ENCODE measurements around the gene CDK5RAP3.
A peak's percentile ranks its signal among the peaks of the same experiment; 100 is the strongest.

The CDK5RAP3 gene

GRCh38 chr17:47948706-47949196 is 22.2 kb upstream of the CDK5RAP3 start:
- DNase-seq: no peak

- peak in 53 of 56 donors; percentile 24 to 88 (median 66) for DNase-seq
Measured at GRCh38 chr17:47949197-47949759, 21.6 kb upstream of the CDK5RAP3 start.

GRCh38 chr17:47949946-47950345 is 21.0 kb upstream of the CDK5RAP3 start:
- peak in 2 of 56 donors; percentile 3 to 5 for DNase-seq

GRCh38 chr17:47950448-47950847 is 20.5 kb upstream of the CDK5RAP3 start:
- DNase-seq: no peak

DNA sequence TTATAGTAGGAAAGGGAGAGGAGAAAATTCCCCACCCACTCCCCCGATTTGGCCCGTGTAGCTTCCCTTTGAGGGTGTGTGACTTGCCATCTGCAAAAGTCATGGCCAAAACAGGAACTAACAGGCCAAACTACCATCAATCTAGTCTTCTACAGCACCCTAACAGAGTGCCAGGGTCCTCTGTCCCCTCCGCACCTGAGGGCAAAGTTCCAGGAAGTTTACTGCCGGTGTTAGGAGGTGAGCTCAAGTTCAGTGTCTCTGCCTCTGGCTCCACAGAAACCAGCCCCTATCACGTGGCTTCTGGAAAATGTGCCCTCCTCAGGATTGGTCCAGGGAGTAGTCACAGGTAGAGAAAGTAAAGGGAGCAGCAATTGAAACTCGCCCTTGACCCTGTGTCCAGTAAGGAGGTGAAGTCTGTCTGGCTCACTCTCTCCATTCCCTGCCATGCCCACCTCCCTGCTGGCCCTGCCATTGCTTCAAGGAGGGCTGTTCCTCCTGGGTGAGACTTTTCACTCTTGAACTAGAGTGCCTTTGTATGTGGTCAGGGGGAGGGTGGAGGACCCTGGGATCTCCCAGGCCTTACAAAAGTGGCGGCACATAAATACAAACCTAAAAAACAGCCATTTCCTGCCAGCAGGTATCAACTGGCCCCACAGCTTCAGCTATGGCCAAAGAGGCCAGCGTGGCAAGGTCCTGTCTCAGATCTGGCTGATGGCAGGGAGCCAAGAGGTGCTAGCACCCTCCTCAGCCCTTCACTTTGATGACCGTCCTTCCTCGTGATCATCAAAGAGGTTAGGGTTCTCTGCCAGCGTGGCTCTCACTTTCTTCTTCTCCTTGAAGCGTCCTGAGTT is 18.5 kb upstream of the CDK5RAP3 start:
- no peak for DNase-seq

DNA sequence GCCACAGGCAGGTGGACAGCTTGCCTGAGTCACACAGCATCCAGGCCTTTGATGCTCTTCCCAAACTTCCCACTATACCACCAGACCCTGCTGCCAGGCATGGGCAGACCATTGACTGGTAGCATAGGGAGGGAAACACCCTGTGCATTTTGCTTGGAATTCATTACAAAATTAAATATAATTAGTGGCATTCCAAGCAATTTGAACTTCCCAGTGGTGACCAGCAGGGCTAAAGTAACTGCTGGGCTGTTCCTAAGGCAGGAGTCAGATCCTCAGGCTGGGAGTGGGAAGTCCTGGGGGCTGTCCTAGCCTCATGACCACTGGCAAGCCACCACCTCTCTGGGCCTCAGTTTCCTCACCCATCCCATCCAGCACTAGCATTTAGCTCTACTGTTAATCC is 17.0 kb upstream of the CDK5RAP3 start:
- DNase-seq: no peak

DNA sequence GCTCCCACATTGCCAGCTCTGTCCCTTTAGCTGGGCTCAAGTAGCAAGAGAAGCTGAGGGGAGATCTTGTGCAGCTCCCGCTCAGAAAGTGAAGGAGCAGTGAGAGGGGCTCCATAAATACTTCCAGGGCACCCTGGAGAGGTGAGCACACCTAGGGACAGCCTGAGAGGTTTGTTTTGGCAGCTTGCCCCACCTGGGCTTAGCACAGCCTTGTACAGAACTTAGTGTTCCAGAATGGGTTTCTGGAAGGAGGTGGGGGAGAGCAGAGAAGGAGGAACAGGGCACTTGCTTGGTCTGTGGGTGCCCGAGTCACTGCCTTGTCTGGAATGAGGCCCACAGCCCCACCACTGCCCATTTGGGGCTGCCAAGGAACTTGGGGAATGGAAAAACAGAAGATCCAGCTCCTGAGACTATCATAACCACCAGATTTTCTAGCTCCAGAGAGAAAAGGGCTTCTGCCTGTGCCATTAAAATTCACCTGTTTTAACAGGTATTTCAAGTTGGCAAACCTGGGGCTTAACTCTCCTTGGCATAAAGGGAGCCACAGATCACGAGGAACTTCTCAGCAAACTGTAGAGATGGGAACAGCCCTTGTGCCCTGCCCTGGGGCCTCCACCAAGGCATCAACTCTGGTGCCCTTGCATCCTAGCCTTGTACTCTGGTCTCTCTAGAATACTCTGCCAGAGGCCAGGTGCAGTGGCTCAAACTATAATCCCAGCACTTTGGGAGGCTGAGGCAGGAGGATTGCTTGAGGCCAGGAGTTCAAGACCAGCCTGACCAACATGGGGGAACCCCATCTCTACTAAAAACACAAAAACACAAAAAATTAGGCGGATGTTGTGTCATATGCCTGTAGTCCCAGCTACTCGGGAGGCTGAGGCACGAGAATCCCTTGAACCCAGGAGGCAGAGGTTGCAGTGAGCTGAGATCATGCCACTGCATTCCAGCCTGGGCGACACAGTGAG is 15.1 kb upstream of the CDK5RAP3 start:
- no peak for DNase-seq

GRCh38 chr17:47956791-47957590 is 13.9 kb upstream of the CDK5RAP3 start:
- DNase-seq: no peak

DNA sequence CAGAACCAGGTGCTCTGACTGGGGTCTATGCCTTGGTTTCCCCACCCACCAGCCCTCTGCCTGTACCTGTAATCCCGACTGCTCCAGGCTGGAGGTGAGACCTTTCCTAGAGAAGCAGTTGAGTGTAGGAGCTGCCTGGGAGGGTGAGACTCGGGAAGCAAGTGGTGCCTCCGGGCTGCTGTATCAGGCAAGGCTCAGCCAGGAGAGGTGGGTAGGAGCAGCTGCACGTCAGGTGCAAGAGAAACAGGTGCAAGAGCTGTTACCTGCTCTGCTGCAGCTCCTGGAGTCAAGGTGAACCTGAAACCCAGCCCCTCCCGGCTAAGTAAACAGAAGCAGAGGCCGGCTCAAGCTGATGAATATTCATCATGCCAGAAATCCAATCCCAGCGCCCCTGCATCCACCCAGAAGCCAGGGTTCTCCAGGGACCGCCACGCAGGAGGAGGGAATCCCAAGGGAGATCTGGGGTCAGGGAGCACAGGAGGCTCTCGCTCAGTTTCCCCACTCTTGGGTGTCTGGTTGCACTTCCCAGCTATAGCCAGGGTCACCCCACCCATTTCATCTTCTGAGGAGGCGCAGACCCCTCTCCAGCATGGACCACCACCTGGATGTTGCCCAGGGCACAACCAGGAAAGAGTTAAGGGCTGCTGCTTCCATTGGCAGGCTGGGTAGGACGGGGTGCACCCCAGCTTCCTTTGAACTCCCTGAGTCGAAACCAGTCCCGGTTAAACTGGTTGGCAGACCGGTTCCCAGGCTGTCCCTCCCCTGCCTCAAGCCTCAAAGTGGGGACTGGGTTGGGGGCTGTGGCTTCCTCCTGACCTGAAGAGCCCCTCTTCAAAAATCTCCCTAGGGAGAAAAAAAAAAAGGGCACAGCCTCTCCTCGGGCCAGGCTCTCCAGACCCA is 13.1 kb upstream of the CDK5RAP3 start, which contains the start of gene PRR15L:
Gene PRR15L, minus strand, starts transcription at position 293 of the 900 bp plus-strand sequence. CDS start 4,649 bp downstream, outside the sequence.
- no peak for DNase-seq

GRCh38 chr17:47959825-47960655 is 10.9 kb upstream of the CDK5RAP3 start:
- no peak for DNase-seq

- no peak for DNase-seq
Measured at GRCh38 chr17:47961406-47961805, 9.5 kb upstream of the CDK5RAP3 start.

DNA sequence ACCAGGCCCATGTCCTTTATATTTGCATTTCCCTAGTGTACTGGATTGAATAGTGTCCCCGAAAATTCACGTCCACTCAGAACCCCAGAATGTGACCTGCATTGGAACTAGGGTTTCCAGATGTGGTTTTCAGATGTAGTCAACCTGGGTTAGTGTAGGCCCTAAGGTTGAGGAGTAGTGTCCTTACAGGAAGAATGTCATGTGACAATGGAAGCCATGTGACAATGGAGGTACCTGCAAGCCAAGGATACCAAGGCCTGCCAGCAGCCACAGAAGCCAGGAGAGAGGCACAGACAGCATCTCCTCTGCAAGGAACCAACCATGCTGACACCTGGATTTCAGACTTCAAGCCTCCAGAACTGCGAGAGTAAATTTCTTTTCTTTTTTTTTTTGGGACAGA is 8.0 kb upstream of the CDK5RAP3 start:
- no peak for DNase-seq

GRCh38 chr17:47964856-47965255 is 6.1 kb upstream of the CDK5RAP3 start:
- DNase-seq: no peak

GRCh38 chr17:47966079-47966519 is 4.8 kb upstream of the CDK5RAP3 start:
- no peak for DNase-seq

DNA sequence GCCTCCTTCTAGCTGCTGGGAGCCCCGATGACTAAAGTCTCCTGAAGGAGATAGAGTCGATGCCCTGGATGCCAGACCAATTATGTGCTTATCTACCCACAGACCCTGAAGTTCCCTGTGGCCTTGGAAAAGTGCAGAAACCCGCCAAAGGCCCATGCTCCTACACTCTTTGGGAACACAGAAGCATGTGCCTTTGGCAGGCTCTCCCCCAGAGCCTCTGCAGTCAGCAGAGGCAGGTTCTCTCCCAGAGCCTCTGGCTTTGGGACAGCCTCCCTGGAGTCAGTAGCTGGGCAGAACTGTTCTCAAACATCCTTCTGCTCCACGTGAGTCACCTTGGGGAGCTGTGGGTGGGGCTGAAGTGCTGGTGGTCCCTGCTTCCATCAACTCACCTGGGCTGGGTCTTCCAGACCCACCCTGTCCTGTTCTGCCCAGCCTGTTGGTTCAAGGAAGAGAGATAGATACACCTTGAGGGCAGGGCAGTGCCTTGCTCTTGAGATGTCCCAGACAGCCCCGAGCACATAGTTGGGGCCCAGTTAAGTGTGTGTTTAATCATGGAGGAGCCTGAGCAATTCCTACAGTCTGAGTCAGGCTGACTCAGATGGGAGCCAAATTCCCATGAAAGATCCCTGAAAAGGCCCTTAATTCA is 3.2 kb upstream of the CDK5RAP3 start:
- no peak for DNase-seq

- DNase-seq: no peak
Measured at GRCh38 chr17:47968836-47969235, 2.1 kb upstream of the CDK5RAP3 start.

DNA sequence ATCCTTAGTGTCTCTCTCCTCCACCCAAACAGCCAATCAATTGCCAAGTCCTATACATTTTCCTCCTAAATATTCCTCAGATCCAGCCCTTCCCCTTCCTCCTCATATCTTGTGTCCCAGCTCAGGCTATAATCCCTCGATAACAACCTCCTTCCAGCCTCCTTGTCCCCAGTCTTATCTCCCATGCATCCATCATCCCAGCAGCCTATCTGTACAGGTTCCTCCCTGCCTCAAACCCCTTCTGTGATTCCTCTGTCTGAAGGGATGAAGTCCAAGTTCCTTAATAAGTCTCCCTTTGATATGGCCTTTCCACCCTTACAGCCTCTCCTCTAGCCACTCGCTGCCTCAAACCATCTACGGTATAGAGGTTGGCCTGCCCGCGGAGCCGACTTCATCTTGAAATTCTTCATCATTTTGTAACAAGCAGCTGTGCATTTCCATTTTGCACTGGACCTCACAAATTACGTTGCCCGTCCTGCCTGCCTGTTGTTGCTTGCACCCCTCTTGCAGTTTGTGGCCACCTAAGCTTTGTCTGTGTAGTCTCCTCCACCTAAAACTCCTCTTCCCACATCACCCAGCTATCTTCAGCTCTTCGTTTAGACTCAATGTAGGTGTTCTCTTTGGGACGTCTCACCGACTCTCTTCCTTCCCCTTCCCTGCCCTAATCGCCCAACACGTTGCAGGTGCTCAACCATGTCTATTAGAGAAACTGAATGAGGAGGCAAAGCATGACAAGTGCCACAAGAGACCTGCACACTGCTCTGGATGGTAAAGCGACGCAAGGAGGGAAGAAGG is 786 bp upstream of the CDK5RAP3 start:
- DNase-seq: no peak

Data from amygdala (tissue), 56 donors.